ENCODE results near the gene DDX1. TPM values are rescaled to one million over a fixed set of nuclear protein-coding genes. Genes with fewer than 3 reads are reported as not detected.
A peak's percentile ranks its signal among the peaks of the same experiment; 100 is the strongest.

Gene DDX1
- total and polyA plus RNA-seq, 2 of the 4 experiments (the other 2 are of a cell fraction), result 73.6 to 74.9 TPM

DNA sequence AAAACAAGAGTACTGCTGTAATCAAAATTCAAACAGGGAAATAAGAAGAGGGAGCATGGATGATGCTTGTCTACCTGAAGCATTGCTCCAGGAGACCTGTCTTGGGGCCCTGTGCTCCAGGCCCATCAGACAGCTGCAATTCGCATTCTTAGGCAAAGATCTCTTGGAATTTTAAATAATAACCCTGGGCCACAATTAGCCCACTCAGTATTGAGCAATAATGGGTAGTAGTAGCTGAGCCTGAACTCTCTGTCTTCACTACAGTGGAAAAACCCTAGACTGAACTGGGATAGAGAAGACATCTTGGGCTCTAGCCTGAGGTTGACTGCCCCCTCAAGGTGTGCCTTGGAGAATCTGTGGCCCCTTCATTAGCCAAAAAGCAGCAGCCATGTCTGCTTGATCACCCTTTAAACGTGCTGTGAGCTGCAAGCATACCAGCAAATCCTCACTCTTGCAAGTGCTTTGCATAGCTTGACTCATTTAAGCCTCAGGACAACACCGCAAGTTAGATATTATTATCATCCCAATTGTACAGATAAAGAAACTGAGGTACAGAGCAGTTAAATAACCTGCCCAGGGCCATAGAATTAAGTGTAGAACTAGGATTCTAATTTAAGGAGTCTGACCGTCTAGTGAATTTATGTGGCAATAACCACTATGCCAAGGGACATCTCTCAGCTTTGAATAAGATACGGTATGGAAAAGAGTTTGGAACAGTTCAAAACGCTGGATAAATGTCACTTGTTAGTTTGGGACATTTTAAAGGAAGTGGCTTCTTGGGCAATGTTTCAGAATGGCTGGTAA lies 69.0 kb downstream of the DDX1 start:
- in situ Hi-C loops (cut with MboI; ENCODE audit: low sequenced_read_pairs) (no loop called here), dilution Hi-C loops (cut with HindIII; ENCODE audit: low sequenced_read_pairs, unreplicated experiment) (no loop called here), intact Hi-C loops (cut with micrococcal nuclease) (no loop called here)
- Histone ChIP-seq H3K9me3 (ENCODE audit: control insufficient read depth, insufficient read depth, low read length) (no peaks in the 10 kb centered on the region; the same call in 1 of the 2 replicates), H2AK5ac (ENCODE audit: low read depth, low read length) (no peak overlapping the region), H3K36me3 (ENCODE audit: control insufficient read depth, insufficient read depth, low read length) (no peaks in the 10 kb centered on the region), H3K9ac (ENCODE audit: low read depth, low read length) (no peak overlapping the region), H2BK15ac (ENCODE audit: low read depth, low read length) (no peak overlapping the region), H3K23ac (ENCODE audit: low read depth, low read length) (no peak overlapping the region), H3K27ac (ENCODE audit: insufficient read depth, low read length) (no peak overlapping the region), H2AFZ (replicated peaks; ENCODE audit: low read length, poor library complexity) (no peak overlapping the region), H3K4me3 (ENCODE audit: insufficient read depth, low read depth, low read length) (no peak overlapping the region), H4K91ac (ENCODE audit: insufficient read depth, low read depth, low read length) (no peak overlapping the region), H4K5ac (ENCODE audit: low read depth, low read length) (no peak overlapping the region), H3K4me2 (ENCODE audit: low read depth, low read length) (no peak overlapping the region), H4K20me1 (ENCODE audit: insufficient read depth, low read length) (no peaks in the 10 kb centered on the region), H3K9me1 (ENCODE audit: insufficient read depth, low read length) (no peaks in the 10 kb centered on the region), H2BK5ac (ENCODE audit: low read depth, low read length, poor library complexity, severe bottlenecking) (no peak overlapping the region), H3K79me1 (ENCODE audit: low read depth in 1 of 2, low read length in 2 of 2) (no peaks in the 10 kb centered on the region), H3K4me1 (ENCODE audit: control insufficient read depth, insufficient read depth, low read length) (no peaks in the 10 kb centered on the region), H3K4ac (ENCODE audit: low read depth, low read length) (no peak overlapping the region), H3K18ac (ENCODE audit: low read depth, low read length) (no peak overlapping the region), H3K27me3 (ENCODE audit: control insufficient read depth, insufficient read depth, low read length) (no peaks in the 10 kb centered on the region), H3K14ac (replicated peaks; ENCODE audit: low read depth, low read length) (no peak overlapping the region), H4K8ac (ENCODE audit: low read depth in 2 of 2, low read length in 2 of 2) (no peak overlapping the region), H2AK9ac (replicated peaks; ENCODE audit: low read depth, low read length, poor library complexity) (no peak overlapping the region), H2BK20ac (ENCODE audit: low read depth, low read length) (no peak overlapping the region), H2BK120ac (ENCODE audit: low read depth, low read length) (no peak overlapping the region), H3K56ac (ENCODE audit: extremely low read depth, insufficient read depth, low read length) (no peak overlapping the region)
- ATAC-seq (ENCODE audit: low read depth), result no peak
- 73% methylated on average over 2 of the region's 6 CpGs; no CpG with 5 or more reads in 1 of the 2 experiments for WGBS, 2 experiments (ENCODE audit: extremely low coverage in 2 of 2, insufficient read length in 1 of 2)
- peak; percentile 34; the same call in 1 of the 2 replicates for TF ChIP-seq CEBPB (IDR thresholded peaks at IDR 0.05; ENCODE audit: low read depth, low read length)
- TF ChIP-seq, protein P1, sequence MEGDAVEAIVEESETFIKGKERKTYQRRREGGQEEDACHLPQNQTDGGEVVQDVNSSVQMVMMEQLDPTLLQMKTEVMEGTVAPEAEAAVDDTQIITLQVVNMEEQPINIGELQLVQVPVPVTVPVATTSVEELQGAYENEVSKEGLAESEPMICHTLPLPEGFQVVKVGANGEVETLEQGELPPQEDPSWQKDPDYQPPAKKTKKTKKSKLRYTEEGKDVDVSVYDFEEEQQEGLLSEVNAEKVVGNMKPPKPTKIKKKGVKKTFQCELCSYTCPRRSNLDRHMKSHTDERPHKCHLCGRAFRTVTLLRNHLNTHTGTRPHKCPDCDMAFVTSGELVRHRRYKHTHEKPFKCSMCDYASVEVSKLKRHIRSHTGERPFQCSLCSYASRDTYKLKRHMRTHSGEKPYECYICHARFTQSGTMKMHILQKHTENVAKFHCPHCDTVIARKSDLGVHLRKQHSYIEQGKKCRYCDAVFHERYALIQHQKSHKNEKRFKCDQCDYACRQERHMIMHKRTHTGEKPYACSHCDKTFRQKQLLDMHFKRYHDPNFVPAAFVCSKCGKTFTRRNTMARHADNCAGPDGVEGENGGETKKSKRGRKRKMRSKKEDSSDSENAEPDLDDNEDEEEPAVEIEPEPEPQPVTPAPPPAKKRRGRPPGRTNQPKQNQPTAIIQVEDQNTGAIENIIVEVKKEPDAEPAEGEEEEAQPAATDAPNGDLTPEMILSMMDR (conservative IDR thresholded peaks at IDR 0.05; ENCODE audit: low read depth, low read length), result no peak
- no TSS peak for BruUV-seq (replicated peaks)
- DNase-seq, result no peak
- ChIA-PET CTCF (no interaction called here), POLR2A (ENCODE audit: unreplicated experiment) (no interaction called here)

All from IMR-90 (cell line).